HG02759 (cell line): ENCODE measurements around the gene CR2.
"Not testable (repeated sequence)": the region's sequence is repeated elsewhere in the genome, so short reads cannot be mapped to it uniquely, and the experiment has no call there.

ENCODE experiments used
- ATAC-seq: cut with Tn5 transposase; IDR thresholded peaks from one replicate; pipeline ENCODE4 v1.9.1; 2021; ENCODE audit warnings: mild to moderate bottlenecking, moderate library complexity; ENCODE audit not compliant: unreplicated experiment

Gene CR2

DNA sequence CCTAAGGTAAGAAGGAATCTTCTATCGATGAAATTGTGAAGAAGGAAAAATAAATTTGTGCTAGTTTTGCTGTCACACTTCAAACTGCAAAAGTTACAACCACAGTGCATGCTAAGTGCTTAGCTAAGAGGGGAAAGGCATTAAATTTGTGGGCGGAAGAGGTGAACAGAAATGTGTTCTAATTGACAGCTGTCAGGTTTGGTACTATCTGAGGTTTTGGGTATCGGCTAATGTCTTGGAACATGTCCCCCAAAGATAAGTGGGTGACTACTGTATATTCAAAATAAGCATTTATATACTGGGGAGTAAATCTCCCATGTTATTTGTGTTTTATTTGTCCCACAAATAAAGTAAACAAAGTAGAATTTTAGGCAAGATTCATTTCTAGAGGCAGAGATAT lies 49.8 kb downstream of the CR2 start:
- ATAC-seq, result no peak

DNA sequence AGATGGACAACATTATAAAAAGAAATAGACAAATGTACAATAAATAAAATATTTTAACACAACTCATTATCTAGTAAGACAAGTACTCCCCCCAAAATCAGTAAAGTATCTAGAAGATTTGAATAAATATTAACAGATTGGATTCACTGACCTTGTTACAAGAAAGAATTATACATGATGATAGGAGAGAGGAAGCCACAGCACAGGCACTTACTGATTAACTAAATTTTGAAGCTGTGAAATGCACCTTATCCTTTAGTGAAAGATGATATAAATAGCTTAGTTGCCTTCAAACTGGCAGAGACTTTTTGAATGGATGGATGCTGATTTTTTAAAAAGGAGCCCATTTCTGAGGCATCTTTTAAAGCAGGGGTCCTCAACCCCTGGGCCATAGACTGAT lies 50.3 kb downstream of the CR2 start:
- ATAC-seq, result no peak

DNA sequence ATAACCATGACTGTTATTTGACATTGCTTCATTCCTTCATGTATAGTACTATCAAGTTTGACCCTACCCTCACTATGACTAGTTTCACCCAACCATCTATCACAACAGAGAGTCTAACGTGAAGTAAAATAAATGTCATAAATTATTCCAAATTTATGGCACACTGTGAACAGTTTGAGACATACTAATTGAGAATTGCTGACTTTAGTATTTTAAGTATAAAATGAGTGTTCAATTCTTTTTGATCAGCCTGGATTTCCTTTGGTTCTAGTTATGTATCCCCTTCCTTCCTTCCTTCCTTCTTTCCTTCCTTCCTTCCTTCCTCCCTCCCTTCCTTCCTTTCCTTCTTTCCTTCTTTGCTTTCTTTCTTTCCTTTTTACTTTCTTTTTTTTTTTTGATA lies 56.3 kb downstream of the CR2 start:
- no peak for ATAC-seq

DNA sequence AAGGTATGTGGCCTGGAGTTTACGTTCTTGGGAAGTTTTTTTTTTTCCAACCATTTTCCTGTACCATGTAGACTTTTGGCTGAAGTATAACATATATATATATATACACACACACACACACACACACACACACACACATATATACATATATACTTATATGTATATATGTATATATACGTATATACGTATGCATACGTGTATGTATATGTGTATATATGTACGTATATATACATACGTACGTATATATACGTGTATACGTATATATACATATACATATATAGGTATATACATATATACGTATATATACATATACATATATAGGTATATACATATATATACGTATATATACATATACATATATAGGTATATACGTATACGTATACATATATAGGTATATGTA lies 60.8 kb downstream of the CR2 start:
- ATAC-seq, result no peak

DNA sequence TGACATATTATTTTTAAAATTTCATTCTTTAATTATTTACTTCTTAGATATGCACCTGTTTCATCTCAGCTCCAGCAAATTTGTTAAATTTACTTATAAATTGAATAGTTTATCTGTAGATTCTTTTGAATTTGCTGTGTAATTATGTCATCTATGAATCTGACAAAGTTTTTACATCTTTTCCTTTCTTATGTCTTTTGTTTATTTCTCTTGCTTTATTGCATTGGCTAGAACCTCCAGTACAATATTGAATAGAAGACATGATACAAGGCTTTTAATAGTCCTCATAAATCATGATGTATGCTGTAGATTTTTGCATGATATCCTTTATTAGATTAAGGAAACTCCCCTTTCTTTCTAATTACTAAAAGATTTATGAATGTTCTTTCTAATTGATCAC lies 62.6 kb downstream of the CR2 start:
- no peak for ATAC-seq

DNA sequence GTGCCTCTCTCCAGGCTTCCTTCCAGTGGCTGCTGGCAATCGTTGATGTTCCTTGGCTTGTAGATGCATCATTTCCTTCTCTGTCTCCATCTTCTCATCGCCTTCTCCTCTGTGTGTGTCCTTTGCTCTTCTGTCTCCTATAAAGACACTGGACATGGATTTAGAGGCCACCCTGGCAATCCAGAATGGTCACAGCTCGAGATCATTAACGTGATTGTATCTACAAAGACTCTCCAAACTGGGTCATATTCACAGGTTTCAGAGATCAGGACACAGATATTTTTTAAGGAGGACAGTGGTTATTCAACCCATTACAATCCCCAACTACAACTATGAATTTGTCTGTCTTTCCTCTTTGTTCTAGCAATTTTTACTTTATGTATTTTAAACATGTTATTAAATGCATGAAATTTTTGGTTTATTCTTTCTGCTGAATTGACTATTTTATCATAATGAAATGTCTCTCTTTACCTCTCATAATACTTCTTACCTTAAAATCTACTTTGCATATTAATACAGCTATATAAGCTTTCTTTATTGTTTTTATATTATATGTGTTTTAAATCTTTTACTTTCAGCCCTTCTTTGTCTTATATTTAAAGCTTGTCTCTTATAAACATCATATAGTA lies 64.6 kb downstream of the CR2 start:
- ATAC-seq, result no peak

DNA sequence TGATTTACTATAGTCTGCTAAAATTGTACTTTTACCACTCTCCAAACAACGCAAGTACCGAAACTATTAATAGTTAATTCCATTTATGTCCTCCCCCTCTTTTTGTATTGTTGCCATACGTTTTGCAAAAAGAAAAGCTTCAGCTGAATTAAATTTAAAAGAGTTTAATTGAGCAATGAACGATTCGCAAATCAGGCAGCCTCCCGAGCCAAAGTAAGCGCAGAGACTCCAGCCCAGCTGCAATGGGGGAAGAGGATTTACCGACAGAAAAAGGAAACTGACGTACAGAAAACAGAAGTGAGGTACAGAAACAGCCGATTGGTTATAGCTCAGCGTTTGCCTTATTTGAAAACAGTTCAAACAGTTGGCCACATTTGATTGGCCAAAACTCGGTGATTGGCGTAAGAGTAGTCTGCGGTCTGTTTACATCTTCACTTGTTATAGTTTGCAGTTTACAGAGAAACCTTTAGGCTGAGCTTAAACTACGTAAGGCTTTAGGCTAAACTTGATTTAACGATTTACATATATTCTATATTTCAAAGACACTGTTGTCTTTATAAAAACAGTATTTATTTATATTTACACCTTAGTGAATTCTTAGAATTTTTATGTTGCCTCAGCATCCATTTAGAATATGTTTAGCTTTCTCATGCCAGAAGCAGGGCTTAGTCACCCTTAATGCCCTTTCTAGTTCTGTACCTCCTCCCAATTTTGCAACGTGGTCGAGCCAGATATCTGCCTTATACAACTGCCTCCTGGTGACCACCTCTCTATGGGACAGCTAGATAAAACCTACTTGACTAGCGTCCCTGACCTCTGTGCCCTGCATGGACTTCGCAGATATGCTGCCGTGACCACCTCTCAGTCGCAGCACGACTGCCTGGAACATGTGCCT lies 65.6 kb downstream of the CR2 start:
- no peak for ATAC-seq

DNA sequence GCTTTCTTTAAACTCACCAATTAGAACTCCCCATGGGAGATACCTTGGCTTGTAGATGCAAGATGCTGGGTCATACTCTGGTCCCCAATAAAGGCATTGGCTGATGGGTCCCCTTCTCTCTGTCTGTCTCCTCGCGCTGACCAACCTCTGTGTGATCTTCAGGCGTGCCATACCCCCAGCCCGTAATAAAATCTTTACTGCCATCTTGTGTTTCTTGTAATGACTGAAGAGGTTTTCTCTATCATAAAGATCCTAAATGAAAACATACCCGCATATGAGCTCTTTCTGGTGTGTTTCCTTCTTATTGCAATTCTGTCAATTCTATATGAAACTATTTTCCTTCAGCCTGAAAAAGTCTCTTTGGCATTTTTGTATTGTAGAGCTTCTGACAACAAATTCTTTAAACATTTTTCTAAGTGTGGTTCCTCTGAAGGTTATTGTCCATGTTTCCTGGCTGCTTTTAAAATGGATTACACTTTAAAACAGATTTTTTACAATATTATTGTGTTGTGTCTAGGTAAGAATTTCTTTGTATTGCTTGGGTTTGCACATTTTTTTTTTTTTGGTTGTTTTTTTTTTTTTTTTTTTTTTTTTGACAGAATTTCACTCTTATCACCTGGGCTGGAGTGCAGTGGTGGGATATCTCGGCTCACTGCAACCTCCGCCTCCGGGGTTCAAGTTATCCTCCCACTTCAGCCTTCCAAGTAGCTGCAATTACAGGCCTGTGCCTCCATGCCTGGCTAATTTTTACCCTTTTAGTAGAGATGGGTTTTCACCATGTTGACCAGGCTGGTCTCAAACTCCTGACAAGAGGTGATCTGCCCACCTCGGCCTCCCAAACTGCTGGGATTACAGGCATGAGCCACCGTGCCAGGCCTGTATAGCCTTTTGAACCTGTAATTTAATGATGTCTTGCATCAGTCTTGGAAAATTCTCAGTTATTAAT lies 66.5 kb downstream of the CR2 start:
- ATAC-seq, result not testable (repeated sequence)

DNA sequence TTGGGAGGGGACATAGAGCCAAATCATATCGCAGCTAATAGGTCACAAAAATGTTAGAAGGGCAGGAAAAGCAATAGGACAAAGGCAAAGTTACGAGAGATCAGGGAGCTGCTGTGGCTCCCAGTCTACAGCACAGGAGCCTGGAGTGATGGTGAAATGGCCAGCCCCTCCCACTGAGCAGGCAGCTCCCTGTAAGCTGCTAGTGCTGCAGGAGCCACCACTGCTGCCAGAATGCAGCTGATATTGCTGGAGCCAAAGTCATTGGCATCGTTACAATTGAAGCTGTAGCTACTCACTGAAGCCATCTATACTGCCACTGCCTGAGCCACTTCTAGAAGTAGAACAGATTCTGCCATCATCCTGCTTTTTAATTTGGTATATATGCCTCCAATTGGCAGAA lies 71.1 kb downstream of the CR2 start:
- ATAC-seq, result not testable (repeated sequence)

DNA sequence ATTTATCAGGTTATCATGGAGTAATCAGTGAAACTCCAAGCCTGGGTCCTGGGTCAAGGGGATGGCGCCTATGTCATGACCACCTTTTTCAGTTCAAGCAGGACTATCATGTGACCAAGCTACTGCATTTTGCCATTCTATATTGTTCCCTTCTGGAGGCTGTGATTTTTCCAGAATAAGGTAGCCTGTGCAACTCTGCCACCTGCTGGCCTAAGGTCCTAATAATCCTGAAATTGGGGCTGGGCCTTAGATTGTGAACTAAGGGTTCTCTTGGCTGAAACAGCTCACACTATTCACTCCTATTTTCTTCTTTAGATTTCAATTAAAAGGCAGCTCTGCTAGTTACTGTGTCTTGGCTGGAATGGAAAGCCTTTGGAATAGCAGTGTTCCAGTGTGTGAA lies 74.3 kb downstream of the CR2 start:
- not testable (repeated sequence) for ATAC-seq

DNA sequence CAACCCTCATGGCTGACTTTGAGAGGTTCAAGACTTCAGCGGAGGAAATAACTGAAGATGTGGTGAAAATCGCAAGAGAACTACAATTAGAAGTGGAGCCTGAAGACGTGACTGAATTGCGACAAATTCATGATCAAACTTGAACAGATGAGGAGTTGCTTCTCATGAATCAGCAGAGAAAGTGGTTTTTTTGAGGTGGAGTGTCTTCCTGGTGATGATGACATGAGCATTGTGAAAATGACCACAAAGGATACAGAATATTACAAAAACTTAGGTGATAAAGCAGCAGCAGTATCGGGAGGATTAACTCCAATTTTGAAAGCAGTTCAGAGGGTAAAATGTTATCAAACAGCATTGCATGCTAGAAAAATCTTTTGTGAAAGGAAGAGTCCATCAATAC lies 82.1 kb downstream of the CR2 start:
- ATAC-seq, result not testable (repeated sequence)
